ENCODE measurements around the gene TRPV2.

- TF ChIP-seq, protein P1, sequence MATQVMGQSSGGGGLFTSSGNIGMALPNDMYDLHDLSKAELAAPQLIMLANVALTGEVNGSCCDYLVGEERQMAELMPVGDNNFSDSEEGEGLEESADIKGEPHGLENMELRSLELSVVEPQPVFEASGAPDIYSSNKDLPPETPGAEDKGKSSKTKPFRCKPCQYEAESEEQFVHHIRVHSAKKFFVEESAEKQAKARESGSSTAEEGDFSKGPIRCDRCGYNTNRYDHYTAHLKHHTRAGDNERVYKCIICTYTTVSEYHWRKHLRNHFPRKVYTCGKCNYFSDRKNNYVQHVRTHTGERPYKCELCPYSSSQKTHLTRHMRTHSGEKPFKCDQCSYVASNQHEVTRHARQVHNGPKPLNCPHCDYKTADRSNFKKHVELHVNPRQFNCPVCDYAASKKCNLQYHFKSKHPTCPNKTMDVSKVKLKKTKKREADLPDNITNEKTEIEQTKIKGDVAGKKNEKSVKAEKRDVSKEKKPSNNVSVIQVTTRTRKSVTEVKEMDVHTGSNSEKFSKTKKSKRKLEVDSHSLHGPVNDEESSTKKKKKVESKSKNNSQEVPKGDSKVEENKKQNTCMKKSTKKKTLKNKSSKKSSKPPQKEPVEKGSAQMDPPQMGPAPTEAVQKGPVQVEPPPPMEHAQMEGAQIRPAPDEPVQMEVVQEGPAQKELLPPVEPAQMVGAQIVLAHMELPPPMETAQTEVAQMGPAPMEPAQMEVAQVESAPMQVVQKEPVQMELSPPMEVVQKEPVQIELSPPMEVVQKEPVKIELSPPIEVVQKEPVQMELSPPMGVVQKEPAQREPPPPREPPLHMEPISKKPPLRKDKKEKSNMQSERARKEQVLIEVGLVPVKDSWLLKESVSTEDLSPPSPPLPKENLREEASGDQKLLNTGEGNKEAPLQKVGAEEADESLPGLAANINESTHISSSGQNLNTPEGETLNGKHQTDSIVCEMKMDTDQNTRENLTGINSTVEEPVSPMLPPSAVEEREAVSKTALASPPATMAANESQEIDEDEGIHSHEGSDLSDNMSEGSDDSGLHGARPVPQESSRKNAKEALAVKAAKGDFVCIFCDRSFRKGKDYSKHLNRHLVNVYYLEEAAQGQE (IDR thresholded peaks at IDR 0.05; ENCODE audit: insufficient read depth in 1 of 2, low read depth in 2 of 2, low read length in 1 of 2) = no peak
- TF ChIP-seq, protein P2, sequence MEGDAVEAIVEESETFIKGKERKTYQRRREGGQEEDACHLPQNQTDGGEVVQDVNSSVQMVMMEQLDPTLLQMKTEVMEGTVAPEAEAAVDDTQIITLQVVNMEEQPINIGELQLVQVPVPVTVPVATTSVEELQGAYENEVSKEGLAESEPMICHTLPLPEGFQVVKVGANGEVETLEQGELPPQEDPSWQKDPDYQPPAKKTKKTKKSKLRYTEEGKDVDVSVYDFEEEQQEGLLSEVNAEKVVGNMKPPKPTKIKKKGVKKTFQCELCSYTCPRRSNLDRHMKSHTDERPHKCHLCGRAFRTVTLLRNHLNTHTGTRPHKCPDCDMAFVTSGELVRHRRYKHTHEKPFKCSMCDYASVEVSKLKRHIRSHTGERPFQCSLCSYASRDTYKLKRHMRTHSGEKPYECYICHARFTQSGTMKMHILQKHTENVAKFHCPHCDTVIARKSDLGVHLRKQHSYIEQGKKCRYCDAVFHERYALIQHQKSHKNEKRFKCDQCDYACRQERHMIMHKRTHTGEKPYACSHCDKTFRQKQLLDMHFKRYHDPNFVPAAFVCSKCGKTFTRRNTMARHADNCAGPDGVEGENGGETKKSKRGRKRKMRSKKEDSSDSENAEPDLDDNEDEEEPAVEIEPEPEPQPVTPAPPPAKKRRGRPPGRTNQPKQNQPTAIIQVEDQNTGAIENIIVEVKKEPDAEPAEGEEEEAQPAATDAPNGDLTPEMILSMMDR (IDR thresholded peaks at IDR 0.05) = no peak
These were observed 53.1 kb downstream of the TRPV2 start for GRCh38 chr17:16468428-16468992.
